ENCODE measurements around the gene VEZT.

The VEZT gene

DNA sequence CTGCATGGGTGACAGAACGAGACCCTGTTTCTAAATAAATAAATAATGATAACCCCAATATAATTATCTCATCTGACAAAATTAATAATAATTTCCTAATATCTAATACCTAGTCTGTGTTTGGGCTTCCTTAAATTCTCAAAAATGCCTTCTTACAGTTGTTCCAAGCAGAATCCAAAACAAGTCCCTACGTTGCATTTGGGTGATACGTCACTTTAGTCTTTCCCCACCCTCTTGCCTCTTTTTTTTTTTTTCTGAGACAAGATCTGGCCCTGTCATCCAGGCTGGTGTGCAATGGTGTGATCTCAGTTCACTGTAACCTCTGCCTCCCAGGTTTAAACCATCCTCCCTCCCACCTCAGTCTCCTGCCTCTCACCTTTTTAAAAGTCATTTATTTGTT, 26.7 kb downstream of the VEZT start:
- ATAC-seq, result no peak
- TF ChIP-seq, protein P1, sequence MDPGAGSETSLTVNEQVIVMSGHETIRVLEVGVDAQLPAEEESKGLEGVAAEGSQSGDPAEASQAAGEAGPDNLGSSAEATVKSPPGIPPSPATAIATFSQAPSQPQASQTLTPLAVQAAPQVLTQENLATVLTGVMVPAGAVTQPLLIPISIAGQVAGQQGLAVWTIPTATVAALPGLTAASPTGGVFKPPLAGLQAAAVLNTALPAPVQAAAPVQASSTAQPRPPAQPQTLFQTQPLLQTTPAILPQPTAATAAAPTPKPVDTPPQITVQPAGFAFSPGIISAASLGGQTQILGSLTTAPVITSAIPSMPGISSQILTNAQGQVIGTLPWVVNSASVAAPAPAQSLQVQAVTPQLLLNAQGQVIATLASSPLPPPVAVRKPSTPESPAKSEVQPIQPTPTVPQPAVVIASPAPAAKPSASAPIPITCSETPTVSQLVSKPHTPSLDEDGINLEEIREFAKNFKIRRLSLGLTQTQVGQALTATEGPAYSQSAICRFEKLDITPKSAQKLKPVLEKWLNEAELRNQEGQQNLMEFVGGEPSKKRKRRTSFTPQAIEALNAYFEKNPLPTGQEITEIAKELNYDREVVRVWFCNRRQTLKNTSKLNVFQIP (CRISPR knock-in tag; IDR thresholded peaks at IDR 0.05; ENCODE audit: borderline replicate concordance, low read depth), result no peak
- no peak for TF ChIP-seq ZFP3 (CRISPR knock-in tag; IDR thresholded peaks at IDR 0.05)
- no peak for TF ChIP-seq ZNF8 (CRISPR knock-in tag; IDR thresholded peaks at IDR 0.05)
- TF ChIP-seq, protein P2, sequence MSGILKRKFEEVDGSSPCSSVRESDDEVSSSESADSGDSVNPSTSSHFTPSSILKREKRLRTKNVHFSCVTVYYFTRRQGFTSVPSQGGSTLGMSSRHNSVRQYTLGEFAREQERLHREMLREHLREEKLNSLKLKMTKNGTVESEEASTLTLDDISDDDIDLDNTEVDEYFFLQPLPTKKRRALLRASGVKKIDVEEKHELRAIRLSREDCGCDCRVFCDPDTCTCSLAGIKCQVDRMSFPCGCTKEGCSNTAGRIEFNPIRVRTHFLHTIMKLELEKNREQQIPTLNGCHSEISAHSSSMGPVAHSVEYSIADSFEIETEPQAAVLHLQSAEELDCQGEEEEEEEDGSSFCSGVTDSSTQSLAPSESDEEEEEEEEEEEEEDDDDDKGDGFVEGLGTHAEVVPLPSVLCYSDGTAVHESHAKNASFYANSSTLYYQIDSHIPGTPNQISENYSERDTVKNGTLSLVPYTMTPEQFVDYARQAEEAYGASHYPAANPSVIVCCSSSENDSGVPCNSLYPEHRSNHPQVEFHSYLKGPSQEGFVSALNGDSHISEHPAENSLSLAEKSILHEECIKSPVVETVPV (CRISPR knock-in tag; IDR thresholded peaks at IDR 0.05), result no peak
- TF ChIP-seq TCF4 (CRISPR knock-in tag; IDR thresholded peaks at IDR 0.05; ENCODE audit: borderline replicate concordance), result no peak
- TF ChIP-seq RARB (CRISPR knock-in tag; IDR thresholded peaks at IDR 0.05), result no peak
- no peak for TF ChIP-seq GLIS3 (CRISPR knock-in tag; IDR thresholded peaks at IDR 0.05)
- TF ChIP-seq SNAI2 (CRISPR knock-in tag; IDR thresholded peaks at IDR 0.05), result no peak
- TF ChIP-seq ZNF565 (CRISPR knock-in tag; conservative IDR thresholded peaks at IDR 0.05; ENCODE audit: low read depth), result no peak
- no peak for TF ChIP-seq ISL1 (CRISPR knock-in tag; IDR thresholded peaks at IDR 0.05)

DNA sequence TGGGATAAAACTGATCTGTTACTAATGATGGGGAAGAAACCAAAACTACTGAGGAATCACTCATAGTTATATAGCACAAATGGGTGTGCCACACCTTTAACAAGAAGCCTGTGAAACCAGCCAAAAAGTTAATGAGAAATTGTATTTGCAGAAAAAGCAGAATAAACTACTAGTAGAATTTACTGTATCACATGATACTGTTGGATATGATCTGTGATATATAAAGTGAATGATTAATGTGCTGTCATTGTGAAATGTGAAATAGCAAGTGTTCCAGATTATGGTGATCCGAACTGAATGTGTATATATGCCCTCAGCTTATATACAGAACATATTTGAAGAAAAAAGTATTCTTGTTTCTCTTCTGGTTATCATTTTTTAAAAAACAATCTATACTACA, 30.5 kb downstream of the VEZT start:
- no peak for TF ChIP-seq ZFP3 (CRISPR knock-in tag; IDR thresholded peaks at IDR 0.05)
- TF ChIP-seq SNAI2 (CRISPR knock-in tag; IDR thresholded peaks at IDR 0.05), result no peak
- no peak for TF ChIP-seq RARB (CRISPR knock-in tag; IDR thresholded peaks at IDR 0.05)
- TF ChIP-seq ZNF8 (CRISPR knock-in tag; IDR thresholded peaks at IDR 0.05), result no peak
- no peak for TF ChIP-seq BACH2 (CRISPR knock-in tag; IDR thresholded peaks at IDR 0.05; ENCODE audit: borderline replicate concordance)
- TF ChIP-seq, protein P3, sequence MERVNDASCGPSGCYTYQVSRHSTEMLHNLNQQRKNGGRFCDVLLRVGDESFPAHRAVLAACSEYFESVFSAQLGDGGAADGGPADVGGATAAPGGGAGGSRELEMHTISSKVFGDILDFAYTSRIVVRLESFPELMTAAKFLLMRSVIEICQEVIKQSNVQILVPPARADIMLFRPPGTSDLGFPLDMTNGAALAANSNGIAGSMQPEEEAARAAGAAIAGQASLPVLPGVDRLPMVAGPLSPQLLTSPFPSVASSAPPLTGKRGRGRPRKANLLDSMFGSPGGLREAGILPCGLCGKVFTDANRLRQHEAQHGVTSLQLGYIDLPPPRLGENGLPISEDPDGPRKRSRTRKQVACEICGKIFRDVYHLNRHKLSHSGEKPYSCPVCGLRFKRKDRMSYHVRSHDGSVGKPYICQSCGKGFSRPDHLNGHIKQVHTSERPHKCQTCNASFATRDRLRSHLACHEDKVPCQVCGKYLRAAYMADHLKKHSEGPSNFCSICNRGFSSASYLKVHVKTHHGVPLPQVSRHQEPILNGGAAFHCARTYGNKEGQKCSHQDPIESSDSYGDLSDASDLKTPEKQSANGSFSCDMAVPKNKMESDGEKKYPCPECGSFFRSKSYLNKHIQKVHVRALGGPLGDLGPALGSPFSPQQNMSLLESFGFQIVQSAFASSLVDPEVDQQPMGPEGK (CRISPR knock-in tag; IDR thresholded peaks at IDR 0.05; ENCODE audit: borderline replicate concordance), result no peak
- TF ChIP-seq, protein P2 (CRISPR knock-in tag; IDR thresholded peaks at IDR 0.05), result no peak
- TF ChIP-seq, protein P1 (CRISPR knock-in tag; IDR thresholded peaks at IDR 0.05; ENCODE audit: borderline replicate concordance, low read depth), result no peak
- TF ChIP-seq ESRRG (CRISPR knock-in tag; IDR thresholded peaks at IDR 0.05), result no peak
- TF ChIP-seq, protein P4, sequence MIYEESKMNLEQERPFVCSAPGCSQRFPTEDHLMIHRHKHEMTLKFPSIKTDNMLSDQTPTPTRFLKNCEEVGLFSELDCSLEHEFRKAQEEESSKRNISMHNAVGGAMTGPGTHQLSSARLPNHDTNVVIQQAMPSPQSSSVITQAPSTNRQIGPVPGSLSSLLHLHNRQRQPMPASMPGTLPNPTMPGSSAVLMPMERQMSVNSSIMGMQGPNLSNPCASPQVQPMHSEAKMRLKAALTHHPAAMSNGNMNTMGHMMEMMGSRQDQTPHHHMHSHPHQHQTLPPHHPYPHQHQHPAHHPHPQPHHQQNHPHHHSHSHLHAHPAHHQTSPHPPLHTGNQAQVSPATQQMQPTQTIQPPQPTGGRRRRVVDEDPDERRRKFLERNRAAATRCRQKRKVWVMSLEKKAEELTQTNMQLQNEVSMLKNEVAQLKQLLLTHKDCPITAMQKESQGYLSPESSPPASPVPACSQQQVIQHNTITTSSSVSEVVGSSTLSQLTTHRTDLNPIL (CRISPR knock-in tag; IDR thresholded peaks at IDR 0.05; ENCODE audit: low read depth), result no peak
- TF ChIP-seq, protein P5, sequence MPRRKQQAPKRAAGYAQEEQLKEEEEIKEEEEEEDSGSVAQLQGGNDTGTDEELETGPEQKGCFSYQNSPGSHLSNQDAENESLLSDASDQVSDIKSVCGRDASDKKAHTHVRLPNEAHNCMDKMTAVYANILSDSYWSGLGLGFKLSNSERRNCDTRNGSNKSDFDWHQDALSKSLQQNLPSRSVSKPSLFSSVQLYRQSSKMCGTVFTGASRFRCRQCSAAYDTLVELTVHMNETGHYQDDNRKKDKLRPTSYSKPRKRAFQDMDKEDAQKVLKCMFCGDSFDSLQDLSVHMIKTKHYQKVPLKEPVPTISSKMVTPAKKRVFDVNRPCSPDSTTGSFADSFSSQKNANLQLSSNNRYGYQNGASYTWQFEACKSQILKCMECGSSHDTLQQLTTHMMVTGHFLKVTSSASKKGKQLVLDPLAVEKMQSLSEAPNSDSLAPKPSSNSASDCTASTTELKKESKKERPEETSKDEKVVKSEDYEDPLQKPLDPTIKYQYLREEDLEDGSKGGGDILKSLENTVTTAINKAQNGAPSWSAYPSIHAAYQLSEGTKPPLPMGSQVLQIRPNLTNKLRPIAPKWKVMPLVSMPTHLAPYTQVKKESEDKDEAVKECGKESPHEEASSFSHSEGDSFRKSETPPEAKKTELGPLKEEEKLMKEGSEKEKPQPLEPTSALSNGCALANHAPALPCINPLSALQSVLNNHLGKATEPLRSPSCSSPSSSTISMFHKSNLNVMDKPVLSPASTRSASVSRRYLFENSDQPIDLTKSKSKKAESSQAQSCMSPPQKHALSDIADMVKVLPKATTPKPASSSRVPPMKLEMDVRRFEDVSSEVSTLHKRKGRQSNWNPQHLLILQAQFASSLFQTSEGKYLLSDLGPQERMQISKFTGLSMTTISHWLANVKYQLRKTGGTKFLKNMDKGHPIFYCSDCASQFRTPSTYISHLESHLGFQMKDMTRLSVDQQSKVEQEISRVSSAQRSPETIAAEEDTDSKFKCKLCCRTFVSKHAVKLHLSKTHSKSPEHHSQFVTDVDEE (CRISPR knock-in tag; IDR thresholded peaks at IDR 0.05), result no peak
- no peak for TF ChIP-seq ARNTL (CRISPR knock-in tag; IDR thresholded peaks at IDR 0.05; ENCODE audit: borderline replicate concordance, low read depth)
- no peak for TF ChIP-seq ZNF70 (CRISPR knock-in tag; IDR thresholded peaks at IDR 0.05)
- TF ChIP-seq GLIS3 (CRISPR knock-in tag; IDR thresholded peaks at IDR 0.05), result no peak
- no peak for TF ChIP-seq OSR1 (CRISPR knock-in tag; IDR thresholded peaks at IDR 0.05)
- TF ChIP-seq ISL1 (CRISPR knock-in tag; IDR thresholded peaks at IDR 0.05), result no peak
- TF ChIP-seq ZC3H10 (CRISPR knock-in tag; IDR thresholded peaks at IDR 0.05), result no peak
- no peak for TF ChIP-seq PPARA (CRISPR knock-in tag; IDR thresholded peaks at IDR 0.05; ENCODE audit: borderline replicate concordance)
- ATAC-seq, result no peak

All from SK-N-SH treated with all-trans-retinoic acid at 6 μM for 48 hours (cell line).